IMR-90 (cell line): ENCODE data around the gene AKAP13.

Experiments used
- CEBPB ChIP-seq: IDR thresholded peaks from 2 replicates; pipeline ENCODE4 v1.6.1; 2012; ENCODE audit warnings: low read depth, low read length, improper control_type of control experiment
- FOS ChIP-seq: fragments of 150-350 bp; IDR thresholded peaks from 2 replicates; pipeline ENCODE4 v1.6.1; 2016; ENCODE audit warnings: low read depth, low read length
- MAFK ChIP-seq: IDR thresholded peaks from 2 replicates; pipeline ENCODE4 v1.6.1; 2012; ENCODE audit warnings: low read depth, low read length, improper control_type of control experiment
- MAZ ChIP-seq: IDR thresholded peaks from 2 replicates; pipeline ENCODE4 v1.6.1; 2012; ENCODE audit warnings: low read depth, mild to moderate bottlenecking, low read length, improper control_type of control experiment, moderate library complexity, borderline replicate concordance
- MXI1 ChIP-seq: IDR thresholded peaks from 2 replicates; pipeline ENCODE4 v1.6.1; 2012; ENCODE audit warnings: low read depth, mild to moderate bottlenecking, low read length, moderate library complexity, borderline replicate concordance
- NFE2L2 ChIP-seq: fragments of 150-350 bp; IDR thresholded peaks from 2 replicates; pipeline ENCODE4 v1.6.1; 2016; ENCODE audit warnings: low read depth, mild to moderate bottlenecking, low read length
- POLR2A ChIP-seq: IDR thresholded peaks from 2 replicates; pipeline ENCODE4 v1.6.1; 2012; ENCODE audit warnings: mild to moderate bottlenecking, low read depth, low read length
- RAD21 ChIP-seq: IDR thresholded peaks from 2 replicates; pipeline ENCODE4 v1.6.1; 2012; ENCODE audit warnings: low read length, improper control_type of control experiment
- RFX5 ChIP-seq: IDR thresholded peaks from 2 replicates; pipeline ENCODE4 v1.8.0; 2012; ENCODE audit warnings: low read depth, mild to moderate bottlenecking, low read length, moderate library complexity
- SMC3 ChIP-seq: fragments of 150-350 bp; IDR thresholded peaks from 2 replicates; pipeline ENCODE4 v1.6.1; 2016; ENCODE audit warnings: low read depth, mild to moderate bottlenecking, antibody characterized with exemption, low read length, moderate library complexity
- TF ChIP-seq, protein P1 (sequence below): conservative IDR thresholded peaks from 2 replicates; pipeline ENCODE4 v1.5.1; 2012; ENCODE audit warnings: mild to moderate bottlenecking, low read depth, low read length, improper control_type of control experiment
- TF ChIP-seq, protein P2 (sequence below): fragments of 150-350 bp; IDR thresholded peaks from 2 replicates; pipeline ENCODE4 v1.6.1; 2017; ENCODE audit warnings: mild to moderate bottlenecking, antibody characterized with exemption, low read length, low read depth
- TF ChIP-seq, protein P3 (sequence below): fragments of 150-350 bp; IDR thresholded peaks from 2 replicates; pipeline ENCODE4 v1.6.1; 2016; ENCODE audit warnings: low read depth, mild to moderate bottlenecking, low read length, moderate library complexity, borderline replicate concordance

DNA sequence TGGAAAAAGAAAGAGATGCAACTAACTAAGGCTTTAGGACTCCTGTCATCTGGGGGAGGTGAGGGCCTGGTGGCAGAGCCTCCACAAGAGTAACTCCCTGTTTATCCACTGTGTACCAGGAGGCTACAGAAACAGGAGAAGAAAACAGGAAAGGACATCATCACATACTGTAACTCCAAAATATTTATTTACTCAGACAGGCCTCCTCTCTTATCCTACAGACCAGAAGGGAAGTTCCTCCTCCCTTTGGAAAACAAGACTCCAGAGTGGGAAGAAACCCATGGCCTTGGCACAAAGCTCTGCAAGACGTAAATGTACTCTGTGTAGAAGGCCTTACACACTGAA lies 40.1 kb upstream of the AKAP13 start:
- TF ChIP-seq MAFK (no peak), CEBPB (no peak), FOS (no peak), MAZ (no peak), POLR2A (no peak), SMC3 (no peak), NFE2L2 (no peak), RFX5 (no peak), MXI1 (no peak), RAD21 (no peak)
- TF ChIP-seq, protein P1, sequence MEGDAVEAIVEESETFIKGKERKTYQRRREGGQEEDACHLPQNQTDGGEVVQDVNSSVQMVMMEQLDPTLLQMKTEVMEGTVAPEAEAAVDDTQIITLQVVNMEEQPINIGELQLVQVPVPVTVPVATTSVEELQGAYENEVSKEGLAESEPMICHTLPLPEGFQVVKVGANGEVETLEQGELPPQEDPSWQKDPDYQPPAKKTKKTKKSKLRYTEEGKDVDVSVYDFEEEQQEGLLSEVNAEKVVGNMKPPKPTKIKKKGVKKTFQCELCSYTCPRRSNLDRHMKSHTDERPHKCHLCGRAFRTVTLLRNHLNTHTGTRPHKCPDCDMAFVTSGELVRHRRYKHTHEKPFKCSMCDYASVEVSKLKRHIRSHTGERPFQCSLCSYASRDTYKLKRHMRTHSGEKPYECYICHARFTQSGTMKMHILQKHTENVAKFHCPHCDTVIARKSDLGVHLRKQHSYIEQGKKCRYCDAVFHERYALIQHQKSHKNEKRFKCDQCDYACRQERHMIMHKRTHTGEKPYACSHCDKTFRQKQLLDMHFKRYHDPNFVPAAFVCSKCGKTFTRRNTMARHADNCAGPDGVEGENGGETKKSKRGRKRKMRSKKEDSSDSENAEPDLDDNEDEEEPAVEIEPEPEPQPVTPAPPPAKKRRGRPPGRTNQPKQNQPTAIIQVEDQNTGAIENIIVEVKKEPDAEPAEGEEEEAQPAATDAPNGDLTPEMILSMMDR: no peak
- TF ChIP-seq, protein P2, sequence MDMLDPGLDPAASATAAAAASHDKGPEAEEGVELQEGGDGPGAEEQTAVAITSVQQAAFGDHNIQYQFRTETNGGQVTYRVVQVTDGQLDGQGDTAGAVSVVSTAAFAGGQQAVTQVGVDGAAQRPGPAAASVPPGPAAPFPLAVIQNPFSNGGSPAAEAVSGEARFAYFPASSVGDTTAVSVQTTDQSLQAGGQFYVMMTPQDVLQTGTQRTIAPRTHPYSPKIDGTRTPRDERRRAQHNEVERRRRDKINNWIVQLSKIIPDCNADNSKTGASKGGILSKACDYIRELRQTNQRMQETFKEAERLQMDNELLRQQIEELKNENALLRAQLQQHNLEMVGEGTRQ: no peak
- TF ChIP-seq, protein P3, sequence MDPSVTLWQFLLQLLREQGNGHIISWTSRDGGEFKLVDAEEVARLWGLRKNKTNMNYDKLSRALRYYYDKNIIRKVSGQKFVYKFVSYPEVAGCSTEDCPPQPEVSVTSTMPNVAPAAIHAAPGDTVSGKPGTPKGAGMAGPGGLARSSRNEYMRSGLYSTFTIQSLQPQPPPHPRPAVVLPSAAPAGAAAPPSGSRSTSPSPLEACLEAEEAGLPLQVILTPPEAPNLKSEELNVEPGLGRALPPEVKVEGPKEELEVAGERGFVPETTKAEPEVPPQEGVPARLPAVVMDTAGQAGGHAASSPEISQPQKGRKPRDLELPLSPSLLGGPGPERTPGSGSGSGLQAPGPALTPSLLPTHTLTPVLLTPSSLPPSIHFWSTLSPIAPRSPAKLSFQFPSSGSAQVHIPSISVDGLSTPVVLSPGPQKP: no peak
